LNCAP (cell line): Measurements from ENCODE around the gene UPF3A.

ENCODE experiments used
- TF ChIP-seq, protein P1 (sequence below): fragments of 450-650 bp; IDR thresholded peaks from 2 replicates; pipeline ENCODE4 v1.5.1; 2017; ENCODE audit warnings: mild to moderate bottlenecking

The UPF3A gene

DNA sequence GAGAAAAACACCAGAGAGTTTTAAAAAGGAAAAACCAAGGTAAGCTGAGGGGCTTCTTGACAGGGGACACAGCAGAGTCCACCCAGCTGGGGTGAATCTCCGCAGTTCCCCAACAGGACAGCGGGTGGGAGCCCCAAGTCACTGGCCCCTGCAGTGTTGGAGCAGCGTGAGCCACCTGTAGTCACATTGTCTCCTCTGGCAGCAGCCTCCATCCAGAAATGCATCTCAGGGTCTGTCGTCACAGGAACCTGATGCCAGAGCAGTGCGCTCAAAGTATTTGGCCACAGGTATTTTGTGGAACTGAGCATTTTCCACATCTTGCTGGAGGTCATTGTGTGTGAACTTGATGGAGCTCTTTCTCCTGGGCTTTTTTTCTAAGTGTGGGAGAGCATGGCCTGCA, 57.6 kb downstream of the UPF3A start:
- TF ChIP-seq, protein P1, sequence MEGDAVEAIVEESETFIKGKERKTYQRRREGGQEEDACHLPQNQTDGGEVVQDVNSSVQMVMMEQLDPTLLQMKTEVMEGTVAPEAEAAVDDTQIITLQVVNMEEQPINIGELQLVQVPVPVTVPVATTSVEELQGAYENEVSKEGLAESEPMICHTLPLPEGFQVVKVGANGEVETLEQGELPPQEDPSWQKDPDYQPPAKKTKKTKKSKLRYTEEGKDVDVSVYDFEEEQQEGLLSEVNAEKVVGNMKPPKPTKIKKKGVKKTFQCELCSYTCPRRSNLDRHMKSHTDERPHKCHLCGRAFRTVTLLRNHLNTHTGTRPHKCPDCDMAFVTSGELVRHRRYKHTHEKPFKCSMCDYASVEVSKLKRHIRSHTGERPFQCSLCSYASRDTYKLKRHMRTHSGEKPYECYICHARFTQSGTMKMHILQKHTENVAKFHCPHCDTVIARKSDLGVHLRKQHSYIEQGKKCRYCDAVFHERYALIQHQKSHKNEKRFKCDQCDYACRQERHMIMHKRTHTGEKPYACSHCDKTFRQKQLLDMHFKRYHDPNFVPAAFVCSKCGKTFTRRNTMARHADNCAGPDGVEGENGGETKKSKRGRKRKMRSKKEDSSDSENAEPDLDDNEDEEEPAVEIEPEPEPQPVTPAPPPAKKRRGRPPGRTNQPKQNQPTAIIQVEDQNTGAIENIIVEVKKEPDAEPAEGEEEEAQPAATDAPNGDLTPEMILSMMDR, result no peak

DNA sequence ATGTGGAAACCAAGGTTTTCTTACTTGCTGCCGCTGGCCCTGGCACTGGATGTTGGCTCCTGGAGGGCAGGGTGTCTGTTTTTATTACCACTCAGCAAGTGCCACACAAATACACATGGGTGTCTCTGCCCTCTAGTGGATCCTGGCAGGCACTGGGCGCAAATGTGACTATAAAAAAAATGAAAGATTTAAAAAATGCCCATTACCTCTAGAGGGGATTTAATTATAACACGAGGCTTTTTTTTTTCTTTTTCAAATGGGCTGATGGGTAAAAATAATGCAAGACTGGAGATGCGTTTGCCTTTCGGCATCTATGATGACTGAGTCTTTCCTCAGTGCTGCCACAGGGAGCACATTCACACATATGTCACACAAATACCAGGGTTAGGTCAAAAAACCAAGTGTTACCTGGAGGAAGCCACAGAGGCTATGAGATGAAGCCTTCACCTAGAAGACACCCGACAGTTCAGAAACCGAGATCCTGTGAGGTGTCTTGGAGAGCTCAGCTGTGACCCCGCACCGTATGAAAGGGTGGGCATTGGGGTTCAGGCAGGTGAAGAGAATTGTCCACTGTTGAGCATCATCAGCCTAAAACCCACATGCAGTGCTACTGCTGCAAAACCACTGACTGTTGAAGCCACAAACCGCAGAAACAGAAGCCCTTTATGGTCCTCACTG, 58.6 kb downstream of the UPF3A start:
- TF ChIP-seq, protein P1, result peak; percentile 66

- TF ChIP-seq, protein P1, result no peak
These were observed 59.8 kb downstream of the UPF3A start for GRCh38 chr13:114341003-114341777.

- TF ChIP-seq, protein P1, result peak; percentile 53
These were observed 71.4 kb downstream of the UPF3A start for GRCh38 chr13:114352763-114353162.
